Measurements from ENCODE around the gene APOB. TPM values are rescaled to one million over a fixed set of nuclear protein-coding genes. Genes with fewer than 3 reads are reported as not detected.

Gene APOB
- total and polyA plus RNA-seq, 2 of the 8 experiments (the other 6 are each of a cell fraction or from before 2014, with no cell fraction given), result 0.15 to 0.61 TPM

DNA sequence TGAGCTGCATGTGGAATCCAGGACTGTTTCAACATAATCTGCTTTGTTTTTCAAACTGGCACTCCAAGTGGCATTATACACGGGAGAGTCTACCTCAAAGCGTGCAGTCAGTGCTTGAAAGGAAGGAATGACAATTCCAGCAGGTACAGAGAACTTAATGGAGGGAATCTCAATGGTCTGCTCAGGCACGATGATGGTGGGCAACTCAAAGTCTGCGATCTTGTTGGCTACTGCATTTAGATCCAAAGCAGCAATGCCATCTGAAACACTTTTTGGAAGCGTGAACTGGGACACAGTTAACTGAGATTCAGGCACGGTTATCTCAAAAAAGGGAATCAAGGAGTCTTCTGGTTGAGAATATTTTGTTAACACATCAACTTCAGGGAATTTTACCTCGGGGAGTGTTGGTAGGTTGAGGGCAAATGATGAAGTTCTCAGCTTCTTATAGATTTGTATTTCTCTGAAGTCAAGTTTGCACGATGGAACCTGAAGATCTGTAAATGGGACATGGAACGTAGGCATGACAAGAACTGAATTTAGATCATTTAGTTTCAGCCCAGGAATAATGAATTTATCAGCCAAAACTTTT, 38.7 kb downstream of the APOB start:
- no peak overlapping the region for H2AFZ ChIP-seq (ENCODE audit: low read length)
- CTCF ChIA-PET (ENCODE audit: partially characterized antibody), result interaction anchor here (0.8 kb wide), 1 partner anchor 23 kb away, joined by 3 read pairs; no protein-coding TSS in a partner anchor
- FAIRE-seq, result no peak

More for the DNA sequence above, 38.7 kb downstream of the APOB start:
- H2BK15ac ChIP-seq (ENCODE audit: low read length), result no peak overlapping the region
- no peak overlapping the region for H3K18ac ChIP-seq (ENCODE audit: extremely low read depth, low read length)
- H2AK5ac ChIP-seq (ENCODE audit: low read depth, low read length), result no peak overlapping the region
- no peak overlapping the region for H3K56ac ChIP-seq (replicated peaks; ENCODE audit: insufficient read length, low read depth, low read length)
- no peak overlapping the region for H3K14ac ChIP-seq (ENCODE audit: insufficient read length)
- no peaks in the 10 kb centered on the region for H3K4me1 ChIP-seq (replicated peaks in 1 of 4; ENCODE audit: control insufficient read depth in 3 of 4, insufficient read depth in 4 of 4, low read length in 3 of 4)
- no peak overlapping the region for H3K27ac ChIP-seq (ENCODE audit: low read depth, low read length)
- H3K23me2 ChIP-seq (ENCODE audit: low read depth, low read length), result no peaks in the 10 kb centered on the region; the same call in 1 of the 2 replicates
- H4K20me1 ChIP-seq (replicated peaks in 1 of 2; ENCODE audit: control insufficient read depth in 1 of 2, insufficient read depth in 2 of 2, low read length in 2 of 2), result no peaks in the 10 kb centered on the region
- no peak overlapping the region for H3K9ac ChIP-seq (replicated peaks in 1 of 4; ENCODE audit: extremely low read depth in 1 of 4, low read depth in 3 of 4, low read length in 3 of 4)
- H3K23ac ChIP-seq (ENCODE audit: insufficient read length), result no peak overlapping the region
- no peak overlapping the region for H2BK120ac ChIP-seq (replicated peaks; ENCODE audit: low read depth, low read length)
- WGBS, 2 experiments (ENCODE audit: extremely low coverage in 1 of 2, insufficient coverage in 1 of 2, insufficient read length in 1 of 2, insufficient replicate concordance in 2 of 2, low coverage in 1 of 2, low lambda C conversion rate in 2 of 2, missing lambda C conversion rate in 1 of 2), result 90% methylated on average over 9 of the region's 9 CpGs; no CpG with 5 or more reads in 1 of the 2 experiments
- no peaks in the 10 kb centered on the region; a peak in 2 of 4 replicates for H3K9me3 ChIP-seq (ENCODE audit: insufficient read depth in 2 of 2, low read depth in 1 of 2, low read length in 1 of 2)
- TF ChIP-seq BCL11A (IDR thresholded peaks at IDR 0.05; ENCODE audit: low read depth in 2 of 2, low read length in 2 of 2) (no peak), RBBP5 (IDR thresholded peaks at IDR 0.05; ENCODE audit: borderline replicate concordance, low read depth, low read length) (no peak), TBP (IDR thresholded peaks at IDR 0.05; ENCODE audit: low read depth, low read length) (no peak), GABPA (IDR thresholded peaks at IDR 0.05; ENCODE audit: borderline replicate concordance, insufficient read depth, low read length) (no peak), SAP30 (IDR thresholded peaks at IDR 0.05; ENCODE audit: insufficient read depth, insufficient replicate concordance, low read length) (no peak)
- no peaks in the 10 kb centered on the region for H3K79me1 ChIP-seq (ENCODE audit: low read depth, low read length)
- no peaks in the 10 kb centered on the region for H3K36me3 ChIP-seq (ENCODE audit: control insufficient read depth in 2 of 4, insufficient read depth in 4 of 4, low read length in 3 of 4)
- POLR2A ChIA-PET (ENCODE audit: partially characterized antibody), result no interaction called here
- DNase-seq (ENCODE audit: low read depth in 1 of 2, low spot score in 2 of 2), result no peak
- no peak overlapping the region for H2BK5ac ChIP-seq (ENCODE audit: low read depth, low read length)
- no peak overlapping the region for H3K4me2 ChIP-seq (ENCODE audit: insufficient read depth in 1 of 2, low read depth in 2 of 2, low read length in 2 of 2)
- no peak overlapping the region for H4K91ac ChIP-seq (replicated peaks; ENCODE audit: insufficient read length, low read length)
- no peaks in the 10 kb centered on the region; a peak in 1 of 7 replicates for H3K27me3 ChIP-seq (replicated peaks in 1 of 4; ENCODE audit: control insufficient read depth in 3 of 4, extremely low read depth in 1 of 4, insufficient read depth in 3 of 4, low read length in 3 of 4)
- H4K5ac ChIP-seq (ENCODE audit: insufficient read length, low read depth, low read length), result no peak overlapping the region
- no peaks in the 10 kb centered on the region for H3K79me2 ChIP-seq (ENCODE audit: control insufficient read depth in 1 of 2, insufficient read depth in 2 of 2, low read length in 2 of 2)
- H2BK12ac ChIP-seq (ENCODE audit: low read depth, low read length), result no peak overlapping the region
- H3K4ac ChIP-seq (replicated peaks; ENCODE audit: insufficient read length, low read depth, low read length), result no peak overlapping the region
- no peak overlapping the region for H2BK20ac ChIP-seq (ENCODE audit: low read length)
- H3K4me3 ChIP-seq (ENCODE audit: extremely low read depth in 1 of 4, insufficient read depth in 2 of 4, low read depth in 3 of 4, low read length in 4 of 4), result no peak overlapping the region
- H4K8ac ChIP-seq (ENCODE audit: extremely low read depth, insufficient read depth, low read length), result no peak overlapping the region

All from H1 (cell line).